Measurements from ENCODE around the gene B3GAT3.
A peak's percentile ranks its signal among the peaks of the same experiment; 100 is the strongest.

The B3GAT3 gene

GRCh38 chr11:62612366-62613290, 9.2 kb downstream of the B3GAT3 start, which contains the start of the genes EML3 and ROM1:
Gene EML3 (minus strand): TSS chr11:62612775. CDS start chr11:62612457, 318 bp downstream.
Gene ROM1 (plus strand): TSS chr11:62613257. CDS start chr11:62613282, 25 bp downstream.
- Histone ChIP-seq H3K79me2 (ENCODE audit: control insufficient read depth, insufficient read depth, low read length, poor library complexity) (peaks cover 9% of the 10 kb centered on the region), H3K4ac (ENCODE audit: low read depth, low read length) (peak within 1 kb of the TSS; percentile 16), H3K79me1 (ENCODE audit: low read length) (peaks cover 14% of the 10 kb centered on the region), H3K27me3 (ENCODE audit: insufficient read depth, low read length) (no peaks in the 10 kb centered on the region), H3K4me1 (ENCODE audit: control insufficient read depth in 1 of 2, insufficient read depth in 2 of 2, low read length in 2 of 2) (peaks cover 12 to 14% of the 10 kb centered on the region in 2 experiments), H3K4me2 (ENCODE audit: low read length) (peak within 1 kb of the TSS; percentile 93), H3K9ac (ENCODE audit: low read length) (peak within 1 kb of the TSS; percentile 89), H3K27ac (ENCODE audit: low read depth, low read length) (peak within 1 kb of the TSS; percentile 65), H2BK5ac (ENCODE audit: low read depth, low read length, poor library complexity) (peak within 1 kb of the TSS; percentile 66), H3K36me3 (ENCODE audit: control insufficient read depth in 1 of 2, insufficient read depth in 2 of 2, low read length in 2 of 2) (peaks cover 42 to 45% of the 10 kb centered on the region in 2 experiments), H4K12ac (ENCODE audit: low read depth, low read length) (peak within 1 kb of the TSS; percentile 63), H4K91ac (ENCODE audit: low read depth, low read length) (peak within 1 kb of the TSS; percentile 84), H2AFZ (ENCODE audit: insufficient read depth, low read length, poor library complexity) (peak within 1 kb of the TSS; percentile 85), H3K23ac (ENCODE audit: low read length) (no peak within 1 kb of the TSS), H2BK120ac (ENCODE audit: insufficient read depth, low read length, poor library complexity) (peak within 1 kb of the TSS; percentile 80), H2BK12ac (ENCODE audit: low read length) (peak within 1 kb of the TSS; percentile 72), H3K4me3 (ENCODE audit: low read depth, low read length) (peak within 1 kb of the TSS; percentile 80), H4K8ac (ENCODE audit: low read depth, low read length) (peak within 1 kb of the TSS; percentile 86), H2AK5ac (ENCODE audit: low read length) (peak within 1 kb of the TSS; percentile 93), H3K14ac (ENCODE audit: low read length) (peak within 1 kb of the TSS; percentile 91), H3K9me3 (ENCODE audit: insufficient read depth, low read depth, low read length) (peaks cover 2% of the 10 kb centered on the region), H3K18ac (ENCODE audit: low read length) (peak within 1 kb of the TSS; percentile 70)
- DNase-seq = peak; percentile 60 to 69
- WGBS (ENCODE audit: extremely low coverage, insufficient coverage, insufficient read length) = no CpG with 5 or more reads among the region's 91 CpGs

DNA sequence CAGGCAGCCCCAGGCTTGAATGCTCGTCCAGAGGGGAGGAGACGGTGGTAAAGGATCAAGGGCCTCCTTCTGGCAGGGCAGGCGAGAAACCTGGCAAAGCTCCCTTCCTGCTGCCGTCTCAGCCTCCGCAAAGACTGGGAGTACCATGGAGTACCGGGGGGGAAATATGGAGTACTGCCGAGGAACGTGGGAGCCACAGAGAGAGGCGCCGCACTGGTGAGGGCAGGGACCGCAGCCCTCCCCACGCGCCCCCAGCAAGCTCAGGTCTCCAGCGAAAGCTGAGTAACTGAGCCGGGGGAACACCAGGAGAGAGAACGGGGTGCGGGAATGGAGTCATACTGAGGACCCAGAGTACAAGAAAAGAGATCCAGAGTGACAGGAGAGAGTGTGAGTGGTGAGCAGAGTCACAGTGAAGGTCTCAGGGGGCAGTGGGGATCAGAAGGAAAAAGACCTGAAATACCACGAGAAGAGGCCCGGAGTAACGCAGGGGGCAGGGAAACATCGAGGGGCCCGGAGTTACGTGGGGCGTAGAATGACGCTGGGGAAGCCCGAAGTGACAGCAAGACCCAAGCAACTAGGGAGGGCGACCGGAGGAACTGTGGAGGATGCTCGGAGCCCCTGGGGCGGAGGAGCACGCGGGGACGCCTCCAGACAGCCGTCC, 10.0 kb downstream of the B3GAT3 start:
- Histone ChIP-seq H3K27ac (ENCODE audit: low read depth, low read length) (peak overlapping the region; percentile 65), H3K4me2 (ENCODE audit: low read length) (peak overlapping the region; percentile 93), H2BK5ac (ENCODE audit: low read depth, low read length, poor library complexity) (peak overlapping the region; percentile 66), H4K12ac (ENCODE audit: low read depth, low read length) (peak overlapping the region; percentile 45), H3K79me2 (ENCODE audit: control insufficient read depth, insufficient read depth, low read length, poor library complexity) (peaks cover 9% of the 10 kb centered on the region), H3K4me3 (ENCODE audit: low read depth, low read length) (peak overlapping the region; percentile 80), H2AK5ac (ENCODE audit: low read length) (peak overlapping the region; percentile 40), H3K9ac (ENCODE audit: low read length) (peak overlapping the region; percentile 89), H2AFZ (ENCODE audit: insufficient read depth, low read length, poor library complexity) (peak overlapping the region; percentile 85), H3K36me3 (ENCODE audit: control insufficient read depth in 1 of 2, insufficient read depth in 2 of 2, low read length in 2 of 2) (peaks cover 37 to 39% of the 10 kb centered on the region in 2 experiments), H3K4me1 (ENCODE audit: control insufficient read depth in 1 of 2, insufficient read depth in 2 of 2, low read length in 2 of 2) (peaks cover 14% of the 10 kb centered on the region in 2 experiments), H4K91ac (ENCODE audit: low read depth, low read length) (peak overlapping the region; percentile 84), H2BK12ac (ENCODE audit: low read length) (peak overlapping the region; percentile 17), H3K14ac (ENCODE audit: low read length) (peak overlapping the region; percentile 91), H2BK120ac (ENCODE audit: insufficient read depth, low read length, poor library complexity) (peak overlapping the region; percentile 80), H3K18ac (ENCODE audit: low read length) (peak overlapping the region; percentile 70), H3K4ac (ENCODE audit: low read depth, low read length) (peak overlapping the region; percentile 16), H3K9me3 (ENCODE audit: insufficient read depth, low read depth, low read length) (peaks cover 2% of the 10 kb centered on the region), H3K79me1 (ENCODE audit: low read length) (peaks cover 14% of the 10 kb centered on the region), H4K8ac (ENCODE audit: low read depth, low read length) (peak overlapping the region; percentile 86), H3K23ac (ENCODE audit: low read length) (no peak overlapping the region), H3K27me3 (ENCODE audit: insufficient read depth, low read length) (no peaks in the 10 kb centered on the region)
- DNase-seq = peak in 1 of 2 donors; percentile 17
- no CpG with 5 or more reads among the region's 34 CpGs for WGBS (ENCODE audit: extremely low coverage, insufficient coverage, insufficient read length)

GRCh38 chr11:62610814-62611704, 10.7 kb downstream of the B3GAT3 start:
- no CpG with 5 or more reads among the region's 28 CpGs for WGBS (ENCODE audit: extremely low coverage, insufficient coverage, insufficient read length)
- peak overlapping the region; percentile 93 for H3K4me2 ChIP-seq (ENCODE audit: low read length)
- H4K91ac ChIP-seq (ENCODE audit: low read depth, low read length) = no peak overlapping the region

More at GRCh38 chr11:62610814-62611704, 10.7 kb downstream of the B3GAT3 start:
- Histone ChIP-seq H2AK5ac (ENCODE audit: low read length) (peak overlapping the region; percentile 78), H3K36me3 (ENCODE audit: control insufficient read depth in 1 of 2, insufficient read depth in 2 of 2, low read length in 2 of 2) (peaks cover 31 to 33% of the 10 kb centered on the region in 2 experiments), H3K4me3 (ENCODE audit: low read depth, low read length) (peak overlapping the region; percentile 80), H4K8ac (ENCODE audit: low read depth, low read length) (peak overlapping the region; percentile 2), H2BK12ac (ENCODE audit: low read length) (no peak overlapping the region), H3K9me3 (ENCODE audit: insufficient read depth, low read depth, low read length) (peaks cover 2% of the 10 kb centered on the region), H3K23ac (ENCODE audit: low read length) (no peak overlapping the region), H3K79me2 (ENCODE audit: control insufficient read depth, insufficient read depth, low read length, poor library complexity) (peaks cover 9% of the 10 kb centered on the region), H3K79me1 (ENCODE audit: low read length) (peaks cover 14% of the 10 kb centered on the region), H3K14ac (ENCODE audit: low read length) (peak overlapping the region; percentile 68), H2BK5ac (ENCODE audit: low read depth, low read length, poor library complexity) (no peak overlapping the region), H3K27me3 (ENCODE audit: insufficient read depth, low read length) (no peaks in the 10 kb centered on the region), H3K18ac (ENCODE audit: low read length) (peak overlapping the region; percentile 58), H2AFZ (ENCODE audit: insufficient read depth, low read length, poor library complexity) (no peak overlapping the region), H3K4ac (ENCODE audit: low read depth, low read length) (peak overlapping the region; percentile 65), H3K27ac (ENCODE audit: low read depth, low read length) (no peak overlapping the region), H3K4me1 (ENCODE audit: control insufficient read depth in 1 of 2, insufficient read depth in 2 of 2, low read length in 2 of 2) (peaks cover 14 to 15% of the 10 kb centered on the region in 2 experiments), H4K12ac (ENCODE audit: low read depth, low read length) (peak overlapping the region; percentile 1), H2BK120ac (ENCODE audit: insufficient read depth, low read length, poor library complexity) (no peak overlapping the region), H3K9ac (ENCODE audit: low read length) (no peak overlapping the region)
- DNase-seq = no peak

Data from trophoblast cell (in vitro differentiated cells and primary cell).